Fibroblast of skin of right biceps (primary cell): ENCODE data around the gene ZIC5.
"Not testable (repeated sequence)": the region's sequence is repeated elsewhere in the genome, so short reads cannot be mapped to it uniquely, and the experiment has no call there.

Experiments used
- DNase-seq: peaks from one replicate; pipeline ENCODE4 v3.0.0-alpha.2; 2013

Gene ZIC5

DNA sequence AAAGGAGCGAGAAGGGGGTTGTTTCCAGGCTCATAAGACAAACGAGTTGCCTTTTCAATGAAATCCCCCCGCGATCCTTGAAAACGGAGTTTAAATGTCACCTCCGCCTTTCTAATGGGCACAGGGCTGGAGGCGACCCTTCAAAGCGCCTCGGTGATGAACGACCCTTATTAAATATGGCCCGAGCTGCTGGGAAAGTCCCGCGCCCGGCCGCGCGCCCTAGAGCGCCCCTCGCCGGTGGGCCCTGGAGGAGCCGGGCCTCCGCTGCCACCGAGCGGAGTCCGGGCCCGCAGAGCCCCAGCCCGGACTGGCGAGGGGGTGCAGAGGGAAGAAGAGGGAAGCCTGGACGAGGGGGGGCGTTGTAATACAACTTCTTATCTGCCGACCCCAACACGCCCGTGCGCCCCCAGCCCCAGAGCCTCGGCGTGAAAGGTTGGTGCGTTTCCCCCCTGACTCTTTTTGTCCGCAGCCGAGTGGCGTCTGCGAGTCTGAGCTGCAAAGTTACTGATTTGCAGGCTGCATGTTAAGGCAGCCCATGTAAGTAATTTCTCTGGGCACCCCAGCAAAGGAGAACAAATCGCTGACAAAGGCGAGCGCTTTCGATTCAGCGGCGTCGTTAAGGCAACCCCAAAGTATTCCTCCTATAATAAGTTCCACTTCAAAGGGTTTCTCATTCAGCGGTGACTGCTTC, 11.9 kb downstream of the ZIC5 start:
- DNase-seq, result no peak

DNA sequence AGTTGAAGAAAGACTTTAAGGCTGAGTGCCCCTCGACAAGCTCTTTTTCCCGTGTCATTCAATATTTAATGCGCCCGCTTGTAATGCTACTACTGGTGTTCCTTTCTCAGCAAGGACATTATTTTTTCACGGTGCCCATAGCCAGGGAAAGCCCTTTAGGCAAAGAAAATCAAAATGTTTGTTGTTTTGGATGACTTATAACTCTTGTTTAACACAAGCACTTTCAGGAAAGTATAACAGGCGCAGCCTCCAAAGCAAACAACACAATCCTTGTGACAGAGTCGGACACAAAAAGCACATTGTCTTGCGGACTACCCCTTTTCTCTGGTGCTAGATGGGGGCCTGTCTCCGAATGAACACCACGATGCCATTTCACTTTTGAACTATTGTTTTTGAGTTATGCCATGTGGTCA, 12.4 kb downstream of the ZIC5 start:
- no peak for DNase-seq

DNA sequence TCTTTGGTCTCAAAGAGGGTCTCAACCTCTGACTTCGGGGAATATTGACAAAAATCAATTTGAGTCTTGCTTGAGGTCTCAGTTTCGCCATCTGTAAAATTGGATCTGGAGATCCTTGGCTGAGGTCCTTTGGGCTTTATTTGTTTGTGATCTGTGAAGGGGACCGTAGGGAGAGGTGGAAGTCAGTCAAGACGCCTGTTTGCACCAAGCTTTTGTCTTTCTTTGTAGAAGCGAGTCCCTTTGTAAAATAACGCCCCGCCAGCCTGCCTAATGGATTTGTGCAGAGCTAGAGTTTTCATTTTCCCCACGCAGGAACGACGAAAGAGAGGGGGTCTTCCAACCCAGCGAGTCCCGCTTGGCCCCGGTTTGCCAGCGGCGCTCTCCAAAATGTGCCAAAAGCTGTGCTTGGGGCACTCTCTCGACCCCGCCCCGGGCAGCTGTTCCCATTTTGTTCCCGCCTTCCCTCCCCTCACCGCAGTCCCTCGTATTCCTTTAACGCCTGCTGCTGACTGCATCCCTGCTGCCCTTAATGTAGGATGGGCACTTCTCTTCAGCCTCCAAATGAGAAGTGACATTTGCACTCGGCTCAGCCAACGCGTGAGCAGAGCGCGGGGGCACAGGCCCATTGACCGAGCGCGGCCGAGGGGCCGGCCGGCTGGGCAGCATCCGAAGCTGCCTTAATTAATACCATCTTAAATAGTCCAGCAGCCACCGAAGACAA, 13.0 kb downstream of the ZIC5 start:
- no peak for DNase-seq

DNA sequence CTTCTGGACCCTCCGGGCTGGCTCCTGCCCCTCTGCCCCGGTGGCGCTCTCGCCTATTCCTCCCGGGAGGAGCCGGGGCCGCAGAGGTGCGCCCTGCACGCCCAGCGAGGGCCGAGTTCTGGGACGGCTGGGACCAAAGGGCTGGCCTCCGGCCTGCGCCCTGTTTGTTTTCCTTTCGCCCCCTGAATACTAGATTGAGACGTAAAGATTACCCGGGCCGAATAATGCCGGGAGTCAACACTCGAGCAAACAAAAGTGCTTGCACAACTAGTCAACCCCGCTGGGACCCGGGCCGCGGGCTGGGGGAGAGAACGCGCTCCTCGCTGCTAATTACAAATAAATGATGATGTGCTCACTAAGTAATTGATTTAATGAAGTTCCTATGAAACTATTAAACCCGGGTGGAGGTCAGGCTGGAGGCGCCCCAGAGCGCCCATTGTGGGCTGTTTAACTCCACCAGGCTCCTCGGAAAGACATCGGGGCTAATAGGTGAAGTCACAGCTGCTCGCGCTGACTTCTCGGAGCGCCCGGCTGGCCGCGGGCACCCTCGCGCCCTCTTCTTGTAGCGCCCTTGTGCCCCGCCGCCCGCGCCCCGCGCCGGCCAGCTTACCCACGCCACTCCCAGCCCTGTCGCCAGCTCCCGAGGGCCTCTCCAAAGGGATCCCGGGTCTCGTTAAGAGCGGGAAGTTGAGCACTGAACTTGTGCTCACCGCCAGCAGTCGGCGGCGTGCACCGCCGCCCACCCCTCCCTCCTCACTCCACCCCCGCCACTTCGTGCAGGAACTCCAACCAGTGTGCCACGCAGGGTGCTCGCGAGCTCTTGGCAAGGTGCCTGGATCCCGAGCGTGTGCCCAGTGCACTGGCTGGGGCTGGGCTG, 14.9 kb downstream of the ZIC5 start:
- no peak for DNase-seq

DNA sequence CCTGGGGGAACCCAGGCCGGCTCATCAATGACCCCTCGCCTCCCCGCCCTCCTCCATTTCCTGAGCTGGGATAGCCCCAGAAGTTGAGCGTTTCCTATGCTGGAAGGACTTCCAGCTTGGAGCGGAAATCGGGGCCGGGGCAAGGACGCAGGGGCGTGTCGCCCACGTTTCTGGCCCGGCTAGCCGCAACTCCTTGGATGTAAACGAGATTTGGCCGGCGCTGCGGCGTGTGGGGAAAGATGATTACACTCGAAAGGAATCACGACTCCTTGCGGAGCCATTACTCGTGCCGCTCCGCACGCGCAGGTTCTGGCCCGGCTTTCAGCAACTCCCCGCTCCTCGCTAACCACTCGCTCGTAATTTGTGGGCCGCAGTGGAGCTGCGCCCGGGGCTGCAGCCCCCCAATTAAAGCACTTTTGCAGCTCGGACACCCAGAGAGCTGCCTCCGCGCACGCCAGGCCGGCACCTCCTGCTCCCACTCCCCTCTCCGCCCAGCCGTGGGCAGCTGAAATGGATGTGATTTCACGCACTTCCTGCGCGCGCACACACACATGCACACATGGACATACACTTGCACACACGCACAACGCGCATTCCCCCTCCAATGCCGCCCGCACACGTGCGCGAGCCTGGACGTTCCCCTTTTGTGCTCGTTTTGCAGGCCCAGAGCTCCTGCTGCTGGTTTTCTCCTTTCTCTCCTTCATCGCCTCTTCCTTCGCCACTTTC, 15.7 kb downstream of the ZIC5 start:
- DNase-seq, result peak; percentile 51

DNA sequence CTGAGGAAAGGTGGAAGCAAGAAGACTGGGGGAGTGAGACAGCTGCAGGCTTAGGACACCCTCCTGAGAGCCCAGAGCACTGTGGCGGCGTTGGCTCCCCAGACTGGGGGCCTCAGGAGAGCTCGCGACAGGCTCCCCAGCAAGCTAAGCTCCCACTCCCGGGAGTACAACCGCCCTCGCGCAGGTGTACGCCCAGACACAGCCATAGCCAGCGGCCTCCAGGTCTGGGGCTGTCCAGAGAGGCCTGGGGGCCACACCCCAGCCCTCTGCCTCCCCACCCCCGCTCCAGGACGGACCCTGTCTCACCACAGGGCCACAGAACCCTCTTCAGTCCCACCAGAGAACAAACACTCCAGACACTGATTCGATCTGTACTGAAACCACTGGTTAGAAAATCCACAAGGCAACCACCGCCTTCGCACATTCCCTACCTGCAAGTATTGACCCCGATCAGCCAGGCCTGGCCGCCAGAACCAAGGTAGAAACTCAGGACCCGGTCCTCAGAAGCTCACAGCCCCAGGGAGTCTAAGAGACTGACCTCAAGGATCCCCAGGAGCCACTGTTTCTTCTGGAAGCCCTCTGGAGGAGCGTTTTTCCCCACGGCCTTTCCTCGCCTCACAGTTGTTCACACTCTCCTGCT, 16.3 kb downstream of the ZIC5 start:
- no peak for DNase-seq

DNA sequence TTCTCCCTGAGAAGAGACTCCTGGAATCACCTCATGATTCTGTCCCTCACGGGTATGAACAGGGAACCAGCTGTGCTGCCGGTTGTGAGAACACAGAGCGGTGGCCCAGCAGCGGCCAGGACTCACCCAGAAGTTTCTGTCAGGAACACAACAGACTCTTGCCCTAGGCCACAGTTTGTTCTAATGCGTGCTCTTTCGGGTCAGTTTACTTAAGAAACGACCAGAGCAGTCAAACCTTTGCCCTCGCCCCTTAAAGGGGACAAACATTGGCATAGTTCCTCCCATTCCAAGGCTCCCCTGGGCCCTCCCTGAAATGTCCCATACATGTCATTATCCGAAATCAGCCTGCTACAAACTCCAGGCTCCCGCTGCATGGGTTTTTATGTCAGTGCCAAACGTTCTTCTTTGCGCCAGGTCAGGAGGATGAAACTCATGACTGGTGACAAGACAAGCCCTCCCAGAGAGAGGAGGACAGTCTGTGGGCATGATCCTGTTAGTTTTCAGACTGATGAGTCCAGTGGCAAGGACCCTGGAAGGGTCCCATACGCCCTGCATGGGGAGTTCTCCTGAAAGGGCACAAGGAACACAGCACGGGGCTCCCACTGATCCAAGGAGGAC, 18.3 kb downstream of the ZIC5 start:
- no peak for DNase-seq

DNA sequence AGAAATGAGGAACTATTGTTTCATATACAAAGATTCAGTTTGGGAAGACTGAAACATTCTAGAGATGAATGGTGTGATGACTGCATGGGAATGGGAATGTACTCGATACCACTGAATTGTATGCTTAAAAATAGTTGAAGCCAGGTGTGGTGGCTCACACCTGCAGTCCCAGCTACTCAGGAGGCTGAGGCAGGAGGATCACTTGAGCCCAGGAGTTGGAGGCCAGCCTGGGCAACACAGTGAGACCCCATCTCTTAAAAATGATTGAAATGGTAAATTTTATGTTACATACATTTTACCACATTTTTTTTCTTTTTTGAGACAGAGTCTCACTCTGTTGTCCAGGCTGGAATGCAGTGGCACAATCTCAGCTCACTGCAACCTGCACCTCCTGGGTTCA, 19.9 kb downstream of the ZIC5 start:
- not testable (repeated sequence) for DNase-seq

DNA sequence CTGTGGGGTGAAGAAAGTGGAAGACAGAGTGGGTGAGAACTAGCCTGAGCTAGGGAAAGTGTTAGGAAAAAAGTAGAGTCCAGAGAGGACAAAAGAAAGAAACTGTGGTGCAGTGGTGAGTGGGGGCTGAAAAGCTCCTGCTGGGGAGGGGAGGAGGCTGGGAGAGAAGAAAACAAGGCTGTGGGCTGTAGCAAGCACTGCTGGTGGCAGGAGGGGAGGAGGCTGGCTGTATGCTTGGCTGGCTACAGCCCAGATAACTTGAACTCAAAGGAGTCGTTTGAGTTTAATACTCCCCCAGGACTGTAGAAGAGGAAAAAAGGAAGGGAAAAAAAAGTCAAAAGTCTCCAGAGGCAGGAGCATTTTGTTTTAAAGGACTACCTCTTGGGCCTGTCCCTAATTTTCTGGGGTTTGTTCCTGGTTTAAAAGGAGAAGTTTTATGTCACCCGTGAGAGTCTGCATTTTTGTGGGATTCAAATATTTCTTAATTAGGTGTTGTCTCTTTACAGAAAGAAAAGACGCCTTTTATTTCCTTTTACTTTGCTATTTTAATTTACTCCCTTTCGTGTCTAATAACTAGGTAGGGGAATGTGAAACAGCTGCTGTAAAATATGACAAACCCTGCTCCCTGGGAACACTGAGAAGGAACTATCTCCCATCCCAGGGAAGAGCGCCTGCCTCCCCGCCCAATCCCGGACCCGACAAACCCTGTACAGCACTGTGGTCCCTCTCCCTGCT, 21.7 kb downstream of the ZIC5 start:
- DNase-seq, result no peak

DNA sequence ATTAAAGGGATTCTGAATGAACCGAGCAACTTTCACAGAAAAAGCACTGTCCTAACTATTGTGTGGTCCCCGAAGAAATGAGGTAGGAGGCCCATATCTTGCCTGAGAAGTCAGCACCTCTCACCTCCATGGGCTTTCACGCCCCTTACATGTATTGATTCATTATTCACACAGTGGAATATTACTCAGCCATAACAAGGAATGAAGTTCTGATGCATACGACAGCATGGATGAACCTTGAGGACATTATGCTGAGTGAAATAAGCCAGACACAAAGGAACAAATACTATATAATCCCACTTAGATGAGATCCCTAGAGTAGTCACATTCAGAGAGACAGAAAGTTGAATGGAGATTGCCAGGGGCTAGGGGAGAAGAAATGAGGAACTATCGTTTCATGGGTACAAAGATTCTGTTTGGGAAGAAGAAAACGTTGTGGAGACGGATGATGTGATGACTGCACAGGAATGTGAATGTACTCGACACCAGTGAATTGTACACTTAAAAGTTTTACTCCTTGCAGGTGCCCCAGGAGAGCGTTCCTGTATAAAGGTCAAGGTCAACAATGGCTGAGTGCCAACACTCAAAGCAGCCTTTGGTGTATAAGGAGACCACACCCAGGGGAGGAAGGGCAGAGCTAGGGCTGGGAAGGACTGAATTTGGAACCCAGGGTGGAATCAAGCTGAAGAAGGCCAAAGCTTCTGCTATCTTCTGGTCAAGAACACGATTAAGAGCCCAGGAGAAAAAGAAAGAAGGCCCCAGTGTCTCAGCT, 22.5 kb downstream of the ZIC5 start:
- DNase-seq, result no peak

DNA sequence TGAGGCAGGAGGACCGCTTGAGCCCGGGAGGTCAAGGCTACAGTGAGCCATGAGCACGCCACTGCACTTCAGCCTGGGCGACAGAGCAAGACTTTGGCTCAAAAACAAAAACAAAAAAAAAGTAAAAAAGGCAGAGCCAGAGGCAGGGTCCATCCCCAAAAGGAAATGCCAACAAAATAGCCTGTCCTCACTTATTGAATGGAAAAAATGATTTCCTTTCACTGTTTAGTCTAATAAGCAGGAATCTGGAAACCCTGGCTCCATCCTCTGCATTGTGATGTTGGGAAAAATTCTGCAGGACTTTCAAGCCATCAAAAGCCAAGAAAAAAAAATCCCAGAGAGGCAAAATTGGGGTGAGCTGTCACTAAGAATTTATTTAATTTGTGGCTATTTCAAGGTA, 23.2 kb downstream of the ZIC5 start:
- no peak for DNase-seq

DNA sequence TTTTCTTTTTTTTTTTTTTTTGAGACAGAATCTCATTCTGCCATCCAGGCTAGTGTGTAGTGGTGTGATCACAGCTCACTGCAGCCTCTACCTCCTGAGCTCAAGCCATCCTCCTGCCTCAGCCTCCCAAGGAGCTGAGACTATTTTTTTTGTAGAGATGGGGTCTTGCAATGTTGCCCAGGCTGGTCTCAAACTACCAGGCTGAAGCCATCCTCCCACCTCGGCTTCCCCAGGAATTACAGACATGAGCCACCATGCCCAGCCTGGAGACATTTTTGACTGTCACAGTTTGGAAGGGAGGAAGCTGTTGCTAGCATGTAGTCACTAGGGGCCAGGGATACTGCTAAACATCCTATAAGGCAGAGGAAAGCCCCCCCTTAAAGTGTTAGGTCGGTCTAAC, 23.9 kb downstream of the ZIC5 start:
- DNase-seq, result no peak

DNA sequence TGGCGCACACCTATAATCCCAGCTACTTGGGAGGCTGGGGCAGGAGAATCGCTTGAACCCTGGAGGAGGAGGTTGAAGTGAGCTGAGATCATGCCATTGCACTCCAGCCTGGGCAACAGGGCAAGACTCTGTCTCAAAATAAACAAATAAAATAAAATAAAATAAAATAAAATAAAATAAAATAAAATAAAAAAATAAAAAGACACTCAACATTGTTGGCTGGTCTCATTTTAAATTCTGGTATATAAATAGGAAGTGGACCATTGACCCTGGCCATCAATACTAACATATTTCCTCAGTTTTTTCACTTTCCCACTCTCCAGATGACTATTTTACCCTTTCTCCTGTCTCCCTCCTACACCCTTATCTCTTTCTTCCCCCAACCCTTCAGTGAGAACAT, 26.1 kb downstream of the ZIC5 start:
- DNase-seq, result not testable (repeated sequence)

DNA sequence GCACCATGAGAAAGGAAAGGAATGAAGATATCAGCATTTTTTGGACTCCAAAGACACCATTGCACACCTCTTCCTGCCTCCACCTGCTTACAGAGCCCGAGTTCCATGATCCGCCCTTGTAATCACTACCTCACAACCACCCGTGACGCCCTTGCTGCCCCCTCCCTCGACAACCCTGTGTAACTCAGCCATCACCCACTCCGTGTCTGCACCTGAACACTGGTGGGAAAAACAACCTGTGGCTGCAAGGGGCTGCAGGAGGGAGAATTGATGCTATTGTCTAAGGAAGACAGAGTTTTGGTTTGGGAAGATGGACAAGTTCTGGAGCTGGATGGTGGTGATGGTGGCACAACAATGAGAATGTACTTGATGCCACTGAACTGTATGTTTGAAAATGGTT, 27.0 kb downstream of the ZIC5 start:
- no peak for DNase-seq

DNA sequence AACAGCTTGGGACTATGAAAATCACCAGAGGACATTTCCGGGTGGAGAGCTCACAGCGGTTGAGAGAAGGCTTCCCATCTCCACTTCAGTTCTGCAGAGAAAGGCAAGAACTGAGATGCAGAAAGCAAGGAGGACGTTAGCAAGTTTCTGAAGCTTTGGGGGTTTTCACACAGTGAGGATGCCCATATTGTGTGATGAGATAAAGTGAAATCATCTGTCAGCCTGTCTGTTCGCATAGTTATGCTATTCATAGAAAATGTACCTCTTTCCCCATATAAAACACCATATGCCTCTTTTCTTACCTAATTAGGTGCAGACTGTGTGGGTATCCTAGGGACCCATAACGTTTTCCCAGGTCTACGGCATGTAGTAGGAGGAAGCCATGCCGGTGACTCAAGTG, 27.5 kb downstream of the ZIC5 start:
- DNase-seq, result no peak

DNA sequence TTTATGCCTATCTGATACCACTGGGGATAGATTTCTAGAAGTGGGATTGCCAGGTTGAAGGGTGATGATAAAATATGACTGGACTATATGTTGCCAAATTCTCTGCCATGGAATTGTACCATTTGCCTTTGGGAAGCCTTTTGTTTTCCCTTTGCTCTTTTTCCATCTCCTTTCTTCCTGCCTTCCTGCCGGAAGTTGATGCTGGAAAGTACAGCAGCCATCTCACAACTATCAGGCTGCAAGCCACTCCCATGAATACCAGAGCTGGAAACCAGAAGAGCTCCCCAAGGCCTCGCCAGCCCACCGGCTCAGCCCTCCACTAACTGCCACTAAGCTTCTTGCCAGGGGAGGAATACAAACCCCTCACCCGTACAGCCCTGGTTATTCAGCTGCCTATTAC, 29.7 kb downstream of the ZIC5 start:
- DNase-seq, result no peak

DNA sequence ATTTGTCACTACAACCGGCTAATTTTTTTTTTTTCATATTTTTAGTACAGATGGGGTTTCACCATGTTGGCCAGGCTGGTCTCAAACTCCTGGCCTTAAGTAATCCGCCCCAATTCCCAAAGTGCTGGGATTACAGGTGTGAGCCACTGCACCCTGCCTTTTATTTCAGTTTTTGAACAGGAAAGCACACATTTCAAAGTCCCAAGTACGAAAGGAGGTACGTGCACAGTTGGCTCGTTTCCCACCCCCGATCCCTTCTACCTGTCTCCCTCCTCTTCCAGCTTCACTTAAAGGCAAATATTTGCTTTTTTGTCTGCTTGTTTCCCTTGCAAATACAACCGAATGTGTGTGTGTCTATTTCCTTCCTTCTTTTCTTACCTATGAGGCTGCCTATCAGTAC, 30.5 kb downstream of the ZIC5 start:
- DNase-seq, result no peak

DNA sequence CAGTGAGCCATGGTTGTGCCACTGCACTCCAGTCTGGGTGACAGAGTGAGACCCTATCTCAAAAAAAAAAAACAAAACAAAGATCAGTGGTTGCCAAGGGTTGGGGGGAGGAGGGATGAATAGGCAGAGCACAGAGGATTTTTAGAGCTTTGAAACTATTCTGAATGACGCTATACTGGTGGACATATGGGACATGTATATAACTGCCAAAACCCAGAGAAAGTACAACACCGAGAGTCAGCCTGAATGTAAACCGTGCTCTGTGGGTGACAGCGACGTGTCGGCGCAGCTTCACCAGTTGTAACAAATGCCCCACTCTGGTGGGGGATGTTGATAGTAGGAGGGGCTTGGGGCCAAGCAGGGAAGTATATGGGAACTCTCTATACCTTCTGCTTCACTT, 32.9 kb downstream of the ZIC5 start:
- no peak for DNase-seq

DNA sequence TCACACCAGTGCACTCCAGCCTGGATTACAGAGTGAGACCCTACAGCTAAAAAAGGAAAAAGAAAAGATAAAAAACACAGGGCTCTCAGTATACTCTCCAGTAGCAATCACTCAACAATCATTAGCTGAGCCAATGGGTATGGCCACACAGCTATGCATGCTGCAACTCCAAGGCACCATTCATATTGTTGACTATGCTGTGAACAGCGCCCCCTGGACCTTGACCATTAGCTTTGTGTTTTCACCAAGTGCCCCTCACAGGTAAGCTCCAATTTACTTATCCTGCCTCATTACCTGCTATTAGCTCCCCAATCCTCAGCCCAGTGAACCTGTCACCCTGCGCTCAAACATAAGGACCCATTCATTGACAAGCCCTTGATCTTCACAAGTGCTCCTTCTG, 35.8 kb downstream of the ZIC5 start:
- no peak for DNase-seq

DNA sequence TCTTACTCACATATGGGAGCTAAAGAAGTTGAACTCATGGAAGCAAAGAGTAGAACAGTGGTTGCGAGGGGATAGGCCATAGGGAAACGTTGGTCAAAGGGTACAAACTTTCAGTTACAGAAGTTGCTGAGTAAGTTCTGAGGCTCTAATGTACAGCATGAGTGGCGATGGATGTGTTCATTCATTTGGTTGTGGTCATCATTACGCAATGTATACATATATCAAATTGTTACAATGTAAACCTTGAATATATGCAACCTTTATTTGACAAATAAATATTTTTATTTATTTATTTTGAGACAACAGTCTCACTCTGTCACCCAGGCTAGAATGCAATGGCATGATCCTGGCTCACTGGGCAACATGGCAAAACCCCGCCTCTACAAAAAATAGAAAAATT, 38.7 kb downstream of the ZIC5 start:
- no peak for DNase-seq

DNA sequence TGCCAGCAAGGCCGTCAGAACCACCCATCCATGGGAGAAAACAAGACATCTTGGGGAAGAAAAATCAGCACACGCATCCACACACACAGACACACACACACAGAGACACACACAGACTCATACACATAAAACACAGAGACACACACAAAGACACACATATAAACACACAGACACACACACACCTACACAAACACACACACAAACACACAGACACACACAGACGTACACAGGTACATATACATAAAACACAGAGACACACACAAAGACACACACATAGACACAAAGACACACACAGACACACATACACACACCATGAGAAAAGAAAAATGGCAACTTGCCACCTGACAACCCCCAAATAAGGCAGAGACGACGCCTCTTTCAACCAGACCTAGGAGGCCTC, 40.6 kb downstream of the ZIC5 start:
- DNase-seq, result no peak
